PFSK-1 (cell line): ENCODE measurements around the gene AHDC1.

ENCODE experiments used
- FOXP2 ChIP-seq: optimal IDR thresholded peaks from 2 replicates; pipeline ENCODE3; 2011; ENCODE audit warnings: borderline replicate concordance, control low read depth, inconsistent platforms; ENCODE audit not compliant: insufficient read depth; ENCODE audit errors: extremely low read length, extremely low read depth
- POLR2AphosphoS5 ChIP-seq: IDR thresholded peaks from 2 replicates; pipeline ENCODE4 v1.6.1; 2012; ENCODE audit warnings: low read depth, mild to moderate bottlenecking, control low read depth, low read length, moderate library complexity
- REST ChIP-seq, 2 experiments: IDR thresholded peaks; 2 replicates each; pipeline versions ENCODE4 v1.6.1 to v1.8.0; 2011 to 2012; ENCODE audit warnings: low read depth in 2 of 2, low read length in 2 of 2, control low read depth in 1 of 2, inconsistent platforms in 1 of 2, mild to moderate bottlenecking in 1 of 2, moderate library complexity in 1 of 2; ENCODE audit not compliant: insufficient read depth in 1 of 2
- SIN3A ChIP-seq: IDR thresholded peaks from 2 replicates; pipeline ENCODE4 v1.6.1; 2012; ENCODE audit warnings: mild to moderate bottlenecking, low read length, moderate library complexity, borderline replicate concordance; ENCODE audit not compliant: insufficient read depth
- TAF1 ChIP-seq: IDR thresholded peaks from 2 replicates; pipeline ENCODE4 v1.6.1; 2012; ENCODE audit warnings: low read length, control low read depth, borderline replicate concordance; ENCODE audit not compliant: insufficient read depth

Gene AHDC1

GRCh38 chr1:27635396-27636142, 31.6 kb upstream of the AHDC1 start:
- TF ChIP-seq TAF1 (no peak), FOXP2 (no peak), REST (IDR thresholded peaks at IDR 0.05; ENCODE audit: insufficient read depth in 1 of 2, low read depth in 2 of 2, low read length in 2 of 2) (no peak), POLR2AphosphoS5 (no peak), SIN3A (no peak)

DNA sequence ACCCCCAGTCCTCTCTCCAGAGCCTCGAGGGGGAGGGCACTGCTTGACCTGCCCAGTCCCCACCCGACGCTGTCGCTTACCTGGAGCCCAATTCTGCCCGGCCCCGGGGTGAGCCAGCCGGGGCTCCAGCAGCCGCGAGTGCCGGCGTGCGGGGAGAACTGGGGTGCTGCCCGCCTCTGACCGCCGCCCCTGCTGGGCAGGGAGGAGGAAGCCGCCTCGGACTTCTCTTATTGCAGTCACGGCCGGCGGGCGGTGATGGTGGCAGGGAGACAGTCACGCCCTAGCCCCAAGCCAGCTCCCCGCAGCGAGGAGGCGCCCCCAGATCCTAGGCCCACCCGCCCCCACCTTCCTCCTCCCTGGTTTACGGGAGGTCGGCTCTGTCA, 31.0 kb upstream of the AHDC1 start, which contains the start of gene FGR:
TSS of gene FGR (minus strand) at position 201 of the 383 bp plus-strand sequence. CDS start 11,269 bp downstream, outside the sequence.
- TF ChIP-seq SIN3A, result no peak
- no peak for TF ChIP-seq FOXP2
- TF ChIP-seq REST (IDR thresholded peaks at IDR 0.05; ENCODE audit: insufficient read depth in 1 of 2, low read depth in 2 of 2, low read length in 2 of 2), result no peak
- TF ChIP-seq TAF1, result no peak
- no peak for TF ChIP-seq POLR2AphosphoS5

DNA sequence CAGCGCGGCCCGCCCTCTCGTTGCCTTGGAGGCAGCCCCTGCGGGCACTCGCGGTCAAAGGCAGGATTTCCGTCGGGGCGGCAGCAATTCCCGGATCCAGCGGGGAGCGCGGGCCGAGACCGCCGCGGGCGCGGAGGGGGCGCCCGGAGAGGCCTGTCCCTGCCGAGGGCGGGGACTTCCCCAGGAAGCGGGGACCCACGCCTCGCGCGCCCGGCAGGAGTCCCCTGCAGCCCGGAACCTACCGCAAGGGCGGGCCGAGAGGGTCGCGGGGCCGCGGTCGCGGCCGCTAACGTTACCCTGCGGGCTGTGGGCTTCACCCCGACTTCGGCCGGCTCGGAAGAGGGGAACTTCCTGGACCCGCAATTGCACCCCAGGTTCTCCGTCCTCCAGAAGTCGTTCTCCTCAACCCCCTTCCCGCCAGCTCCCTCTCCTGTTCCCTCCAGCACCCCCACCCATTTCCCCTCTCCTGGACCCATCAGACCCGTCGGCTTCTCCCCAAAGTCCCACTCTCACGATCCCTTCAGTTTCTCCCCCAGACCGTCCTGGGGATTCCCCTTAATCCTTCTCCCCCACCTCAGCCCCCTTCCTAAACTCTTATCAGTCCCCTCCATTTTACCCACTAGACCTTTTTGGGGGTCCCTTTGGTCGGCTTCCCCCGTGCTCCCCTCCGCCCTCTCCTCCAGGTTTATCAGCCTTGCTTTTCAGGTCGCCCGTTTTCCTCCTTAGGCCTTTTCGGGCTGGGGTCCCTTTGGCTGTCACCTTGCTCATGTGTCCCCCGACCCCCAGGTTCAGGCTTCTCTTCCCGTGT, 30.4 kb upstream of the AHDC1 start:
- TF ChIP-seq REST (IDR thresholded peaks at IDR 0.05; ENCODE audit: insufficient read depth in 1 of 2, low read depth in 2 of 2, low read length in 2 of 2), result no peak
- no peak for TF ChIP-seq TAF1
- TF ChIP-seq POLR2AphosphoS5, result no peak
- no peak for TF ChIP-seq SIN3A
- no peak for TF ChIP-seq FOXP2

DNA sequence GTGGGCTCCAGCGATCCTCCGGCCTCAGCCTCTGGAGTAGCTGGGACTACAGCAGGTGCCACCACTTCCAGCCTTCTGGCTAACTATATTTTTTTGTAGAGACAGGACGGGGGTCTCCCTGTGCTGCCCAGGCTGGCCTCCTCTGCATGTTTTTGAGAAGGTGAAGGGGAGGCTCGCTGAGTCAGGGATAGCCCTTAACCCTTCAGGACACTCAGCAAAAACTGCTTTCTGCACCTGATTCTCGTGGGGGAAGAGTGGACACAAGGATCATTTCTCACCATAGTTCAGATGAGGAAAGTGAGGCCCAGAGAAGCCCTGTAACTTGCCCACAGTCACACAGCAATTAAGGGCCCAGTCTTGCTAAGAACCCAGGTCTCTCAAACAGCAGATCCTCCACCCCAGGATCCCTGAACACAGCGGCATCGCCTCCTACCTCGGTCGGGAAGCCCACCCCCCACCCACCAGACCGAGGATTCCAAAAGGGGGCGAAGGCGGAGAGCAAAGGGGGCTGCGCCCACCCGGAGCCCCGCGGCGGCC, 29.8 kb upstream of the AHDC1 start:
- TF ChIP-seq REST (IDR thresholded peaks at IDR 0.05; ENCODE audit: insufficient read depth in 1 of 2, low read depth in 2 of 2, low read length in 2 of 2) (no peak), POLR2AphosphoS5 (no peak), FOXP2 (no peak), TAF1 (no peak), SIN3A (no peak)
